ENCODE data around the gene ZFAND4.

ZFAND4 gene

DNA sequence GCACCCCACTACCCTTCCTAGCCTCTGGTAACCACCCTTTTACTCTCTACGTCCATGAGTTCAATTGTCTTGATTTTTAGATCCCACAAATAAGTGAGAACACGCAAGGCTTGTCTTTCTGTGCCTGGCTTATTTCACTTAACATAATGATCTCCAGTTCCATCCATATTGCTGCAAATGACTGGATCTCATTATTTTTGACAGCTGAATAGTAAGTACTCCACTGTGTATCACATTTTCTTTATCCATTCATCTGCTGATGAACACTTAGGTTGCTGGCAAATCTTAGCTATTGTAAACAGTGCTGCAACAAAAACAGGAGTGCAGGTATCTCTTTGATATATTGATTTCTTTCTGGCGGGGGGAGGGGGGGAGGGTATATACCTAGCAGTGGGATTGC lies 106.2 kb downstream of the ZFAND4 start:
- TF ChIP-seq CTCF (conservative IDR thresholded peaks at IDR 0.05; ENCODE audit: low read depth, low read length) = no peak
- DNase-seq (ENCODE audit: low read depth) = no peak
- H3K4me3 ChIP-seq (ENCODE audit: low read length) = no peak overlapping the region

Data from retinal pigment epithelial cell (primary cell).